HK-2 (cell line): ENCODE data around the gene NUP188.
"Not testable (repeated sequence)": the region's sequence is repeated elsewhere in the genome, so short reads cannot be mapped to it uniquely, and the experiment has no call there.

Source experiments
- DNase-seq: peaks from one replicate; pipeline ENCODE4 v3.0.0-alpha.2; 2018; ENCODE audit not compliant: unreplicated experiment

Gene NUP188

GRCh38 chr9:128945798-128946501, 1.5 kb upstream of the NUP188 start:
- DNase-seq = no peak

- no peak for DNase-seq
Observed at GRCh38 chr9:128946571-128947276, 775 bp upstream of the NUP188 start.

- DNase-seq = no peak
Observed at GRCh38 chr9:128947277-128947526, 297 bp upstream of the NUP188 start.

GRCh38 chr9:128961403-128961802, 13.9 kb downstream of the NUP188 start:
- not testable (repeated sequence) for DNase-seq

GRCh38 chr9:128969491-128969890, 22.0 kb downstream of the NUP188 start:
- no peak for DNase-seq

- peak; percentile 12 for DNase-seq
Observed at GRCh38 chr9:128972956-128973355, 25.5 kb downstream of the NUP188 start.

GRCh38 chr9:128979111-128979510, 31.6 kb downstream of the NUP188 start:
- DNase-seq = no peak

- no peak for DNase-seq
Observed at GRCh38 chr9:128983536-128983935, 36.0 kb downstream of the NUP188 start.

- DNase-seq = no peak
Observed at GRCh38 chr9:128986671-128987070, 39.2 kb downstream of the NUP188 start.

GRCh38 chr9:128987805-128988204, 40.3 kb downstream of the NUP188 start:
- DNase-seq = no peak

- DNase-seq = no peak
Observed at GRCh38 chr9:128992995-128993394, 45.5 kb downstream of the NUP188 start.

GRCh38 chr9:128995791-128996190, 48.3 kb downstream of the NUP188 start:
- no peak for DNase-seq

- DNase-seq = no peak
Observed at GRCh38 chr9:128998462-128998861, 51.0 kb downstream of the NUP188 start.

- no peak for DNase-seq
Observed at GRCh38 chr9:128999581-129000206, 52.2 kb downstream of the NUP188 start.

GRCh38 chr9:129001504-129002325, 54.2 kb downstream of the NUP188 start:
- DNase-seq = no peak

- no peak for DNase-seq
Observed at GRCh38 chr9:129002992-129003391, 55.5 kb downstream of the NUP188 start.

- not testable (repeated sequence) for DNase-seq
Observed at GRCh38 chr9:129004173-129004572, 56.7 kb downstream of the NUP188 start.

- DNase-seq = no peak
Observed at GRCh38 chr9:129005336-129005997, 58.0 kb downstream of the NUP188 start.

- peak; percentile 76 for DNase-seq
Observed at GRCh38 chr9:129006328-129007034, 59.0 kb downstream of the NUP188 start.

GRCh38 chr9:129007035-129007765, 59.7 kb downstream of the NUP188 start:
- DNase-seq = no peak
